Activated naive CD4-positive, alpha-beta T cell treated with Interleukin-2 at 50 U/mL for 16 hours (primary cell): Measurements from ENCODE around the gene CCNB2.
A peak's percentile ranks its signal among the peaks of the same experiment; 100 is the strongest.
"Not testable (repeated sequence)": the region's sequence is repeated elsewhere in the genome, so short reads cannot be mapped to it uniquely, and the experiment has no call there.

Experiments used
- DNase-seq: peaks from one replicate; pipeline ENCODE4 v3.0.0-alpha.2; 2020

Gene CCNB2

DNA sequence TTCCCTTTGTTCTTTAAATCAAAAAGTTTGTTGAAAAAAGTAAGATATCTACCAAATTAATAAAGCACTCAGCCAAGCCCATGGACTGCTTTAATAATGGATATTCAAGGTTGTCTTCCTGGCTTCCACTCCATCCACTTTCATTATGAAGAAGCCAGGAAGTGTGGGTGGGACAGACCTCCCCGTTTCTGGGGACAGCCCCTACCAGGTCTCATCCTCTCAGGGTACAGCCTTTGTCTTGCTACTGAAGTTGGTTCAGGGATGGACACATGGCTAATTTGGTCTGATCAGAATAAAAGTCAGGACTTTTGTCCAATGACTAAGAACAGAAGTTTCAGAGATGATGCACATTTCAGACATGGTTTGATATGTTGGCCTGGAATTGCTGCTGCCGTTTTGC, 32.6 kb downstream of the CCNB2 start:
- no peak for DNase-seq

- peak; percentile 57 for DNase-seq
Observed at GRCh38 chr15:59138243-59138642, 33.3 kb downstream of the CCNB2 start.

DNA sequence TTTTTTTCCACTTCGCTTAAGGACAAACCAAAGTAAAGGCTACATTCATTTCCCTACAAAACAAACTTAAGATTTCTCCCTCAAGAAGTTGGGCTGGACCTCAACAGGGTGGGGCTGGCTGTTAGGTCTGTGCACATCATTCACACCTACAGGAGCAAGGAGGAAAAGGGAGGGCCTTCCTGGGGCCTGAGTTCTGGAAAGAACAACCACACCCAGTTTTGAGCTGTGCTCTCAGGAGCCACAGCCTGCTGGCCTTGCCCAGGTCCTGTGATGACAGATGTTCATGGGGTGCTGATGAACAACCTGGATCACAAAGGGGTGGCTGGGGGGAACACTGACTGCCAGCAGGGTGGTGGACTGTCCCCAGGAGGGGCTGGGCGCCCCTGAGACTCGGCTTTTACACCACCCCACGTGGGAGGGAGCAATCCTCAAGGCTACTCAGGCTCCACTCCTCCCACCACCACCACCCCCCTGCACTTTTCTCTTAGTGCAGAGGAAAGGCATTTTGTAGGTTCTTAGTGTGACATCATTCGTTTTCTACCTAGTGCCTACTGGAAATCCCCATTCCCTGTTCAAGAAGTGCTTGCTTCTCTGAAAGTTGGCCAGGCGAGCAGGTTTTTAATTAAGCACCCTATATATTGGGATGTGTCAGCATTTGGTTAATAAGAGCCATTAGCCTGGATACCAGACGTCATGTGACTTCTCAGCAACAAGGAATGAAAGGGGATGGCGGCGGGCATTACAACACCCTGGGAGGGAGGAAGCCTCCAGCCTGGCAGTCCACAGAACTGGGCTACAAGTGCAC, 35.7 kb downstream of the CCNB2 start:
- DNase-seq = no peak

GRCh38 chr15:59143281-59143680, 38.3 kb downstream of the CCNB2 start:
- no peak for DNase-seq

GRCh38 chr15:59144594-59144993, 39.6 kb downstream of the CCNB2 start:
- DNase-seq = not testable (repeated sequence)

GRCh38 chr15:59147666-59148065, 42.7 kb downstream of the CCNB2 start:
- no peak for DNase-seq

GRCh38 chr15:59148153-59148833, 43.3 kb downstream of the CCNB2 start:
- no peak for DNase-seq

DNA sequence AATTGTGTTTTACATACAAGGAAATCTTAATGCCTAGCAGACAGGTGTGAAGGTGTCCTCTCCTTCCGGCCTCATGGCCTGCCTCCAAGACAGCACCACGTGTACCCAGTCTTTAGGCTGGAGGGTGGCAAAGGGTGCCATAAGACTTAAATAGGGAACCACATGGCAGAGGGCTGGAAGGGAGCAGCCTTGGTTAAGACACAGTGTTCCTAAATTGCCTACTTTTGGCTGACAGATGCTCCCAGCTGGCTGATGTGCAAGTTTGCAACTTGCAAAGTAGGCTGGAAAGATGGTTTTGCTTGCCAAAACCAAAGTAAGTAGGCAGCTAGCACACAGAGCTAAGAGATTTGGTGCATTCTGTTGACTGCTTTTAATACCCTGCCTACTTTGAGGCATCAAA, 45.2 kb downstream of the CCNB2 start:
- no peak for DNase-seq

GRCh38 chr15:59152694-59153450, 47.9 kb downstream of the CCNB2 start:
- no peak for DNase-seq

- DNase-seq = no peak
Observed at GRCh38 chr15:59153466-59153865, 48.5 kb downstream of the CCNB2 start.

GRCh38 chr15:59154243-59154642, 49.3 kb downstream of the CCNB2 start:
- no peak for DNase-seq

DNA sequence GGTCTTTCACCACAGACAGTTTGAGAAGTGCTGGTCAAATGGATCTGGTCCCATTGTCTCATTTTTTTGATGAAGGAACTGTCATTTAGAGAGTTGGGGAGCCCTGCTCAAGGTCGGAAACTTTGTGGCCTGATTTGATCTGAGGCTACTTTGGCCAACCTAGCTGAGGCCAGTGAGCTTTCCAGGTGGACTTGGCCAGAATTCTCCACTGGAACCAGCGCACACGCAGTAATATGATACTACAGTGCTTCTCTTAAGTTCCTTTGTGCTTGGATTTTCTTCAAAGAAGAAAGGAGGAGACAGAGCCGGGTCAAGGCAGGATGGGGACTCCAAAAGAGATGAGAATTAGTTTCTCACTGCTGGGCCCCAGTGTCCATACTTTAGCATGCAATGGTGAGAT, 50.5 kb downstream of the CCNB2 start:
- DNase-seq = no peak

GRCh38 chr15:59157396-59157795, 52.5 kb downstream of the CCNB2 start:
- DNase-seq = no peak

DNA sequence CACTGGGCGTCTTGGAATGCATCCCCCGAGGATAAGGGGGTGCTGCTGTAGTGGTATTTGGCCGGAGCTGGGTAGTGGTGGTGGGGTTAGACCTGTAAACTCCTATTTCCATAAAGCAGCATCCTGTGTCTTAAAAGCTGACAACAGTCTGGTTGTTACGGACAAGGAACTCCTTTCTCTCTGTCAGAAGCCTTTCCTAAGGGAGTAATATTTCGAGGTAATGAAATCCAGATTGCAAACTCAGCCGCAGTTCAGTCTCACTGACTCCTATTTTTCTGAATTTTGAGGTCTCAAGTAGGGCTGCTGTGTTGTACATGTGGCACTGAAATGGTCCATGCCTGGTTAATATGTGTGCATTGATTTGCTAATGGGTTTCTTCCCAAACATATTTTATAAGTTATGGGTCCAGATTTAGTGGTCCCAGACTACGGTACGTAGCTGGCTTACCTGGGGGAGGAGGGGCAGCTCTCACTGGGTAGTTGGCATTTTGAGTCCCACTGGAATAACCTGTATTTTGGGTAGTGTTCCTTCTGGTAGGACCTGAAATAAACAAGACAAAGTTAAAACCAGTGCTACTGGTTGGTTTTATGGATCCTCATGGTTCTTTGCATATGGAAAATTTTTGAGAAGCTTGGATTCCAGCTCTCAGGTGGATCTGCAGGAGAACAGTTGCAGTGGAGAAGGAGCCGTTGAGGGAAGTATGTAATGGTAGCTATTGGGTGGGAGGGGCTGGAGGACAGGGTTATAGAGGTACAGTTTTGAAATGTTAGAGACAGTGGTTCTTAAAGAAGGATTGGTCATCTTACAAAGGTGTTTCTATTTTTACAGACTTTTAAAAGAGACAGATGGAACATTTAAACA, 53.1 kb downstream of the CCNB2 start:
- DNase-seq = no peak

- DNase-seq = no peak
Observed at GRCh38 chr15:59158701-59159034, 53.7 kb downstream of the CCNB2 start.

DNA sequence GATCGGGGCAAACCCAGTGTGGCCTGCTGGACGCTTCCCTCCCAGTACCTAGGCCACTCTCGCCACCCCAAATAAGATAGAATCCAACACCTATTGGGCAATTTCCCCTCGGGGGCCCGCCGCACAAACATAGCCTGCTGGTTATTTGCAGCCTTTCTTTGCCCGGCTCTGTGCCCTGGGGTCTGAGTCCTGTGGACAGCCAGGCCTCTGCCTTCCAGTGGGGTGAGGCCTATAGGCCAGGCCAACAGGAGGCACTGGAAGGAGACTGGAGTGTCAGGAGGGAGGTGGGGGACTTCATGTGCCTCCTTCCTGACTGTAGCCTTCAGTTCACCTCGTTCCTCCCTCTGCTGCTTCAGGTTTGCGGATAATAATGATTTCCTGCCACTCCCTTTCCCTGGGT, 54.3 kb downstream of the CCNB2 start:
- no peak for DNase-seq

DNA sequence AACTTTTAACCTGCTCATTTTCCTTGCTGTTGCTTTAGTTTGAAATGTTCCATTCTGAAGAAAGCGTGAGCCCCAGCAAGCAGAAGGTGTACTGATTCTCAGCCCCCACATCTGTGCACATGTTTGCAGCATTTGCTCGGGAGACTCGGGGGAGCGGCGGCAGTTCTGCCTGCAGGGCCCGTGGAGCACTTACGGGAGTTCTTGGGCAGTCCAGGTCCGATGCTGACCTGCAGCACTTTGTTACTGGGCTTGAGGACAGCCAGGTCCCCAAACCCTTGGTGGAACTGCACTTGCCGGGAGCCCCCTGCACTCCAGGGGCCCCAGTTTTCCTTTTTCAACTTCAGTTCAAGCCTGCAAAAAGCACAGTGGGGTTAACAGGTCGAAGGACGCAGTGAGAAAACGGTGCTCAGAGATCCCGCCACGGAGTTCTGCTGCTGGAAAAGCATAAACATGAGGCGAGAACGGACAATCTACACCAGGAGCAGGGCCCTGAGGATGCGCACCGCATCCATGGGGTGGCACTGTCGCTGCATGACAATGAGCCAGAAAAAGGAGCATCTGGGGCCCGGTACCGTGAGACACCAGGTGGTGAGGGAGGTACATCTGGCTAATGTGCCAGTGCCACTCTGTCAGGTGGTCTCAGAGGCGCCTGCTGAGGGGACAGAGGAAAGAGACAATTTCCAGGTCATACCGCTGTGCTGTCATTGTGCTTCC, 56.1 kb downstream of the CCNB2 start:
- no peak for DNase-seq

DNA sequence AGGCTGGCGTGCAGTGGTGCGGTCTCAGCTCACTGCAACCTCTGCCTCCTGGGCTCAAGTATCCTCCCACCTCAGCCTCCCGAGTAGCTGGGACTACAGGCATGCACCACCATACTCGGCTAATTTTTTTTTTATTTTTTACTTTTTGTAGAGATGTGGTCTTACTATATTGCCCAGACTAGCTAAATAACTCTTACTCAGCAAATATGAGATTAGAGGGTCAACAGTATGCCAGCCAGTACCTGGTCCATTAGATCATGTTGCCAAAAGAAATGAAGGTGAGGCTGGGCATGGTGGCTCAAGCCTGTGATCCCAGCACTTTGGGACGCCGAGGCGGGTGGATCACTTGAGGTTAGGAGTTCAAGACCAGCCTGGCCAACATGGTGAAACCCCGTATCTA, 57.1 kb downstream of the CCNB2 start:
- not testable (repeated sequence) for DNase-seq

DNA sequence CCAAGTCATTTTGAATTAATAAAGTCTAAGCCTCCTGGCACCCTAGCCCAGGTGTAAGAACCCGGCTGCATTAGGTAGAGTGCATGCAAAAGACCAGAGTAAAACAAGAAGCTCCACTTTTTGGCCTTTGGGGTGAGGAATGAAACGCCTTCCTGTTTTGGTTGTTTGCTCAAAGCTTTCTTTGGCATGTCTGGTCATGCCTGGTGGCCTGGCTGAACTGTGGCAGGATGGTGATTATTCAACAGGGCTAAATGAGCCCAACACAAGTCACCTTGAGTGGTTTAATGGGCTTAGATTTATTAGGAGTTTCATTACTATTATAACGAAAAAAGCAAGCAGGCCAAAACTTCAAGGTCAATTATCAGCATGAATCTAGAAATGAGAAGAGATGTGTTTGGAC, 60.8 kb downstream of the CCNB2 start:
- no peak for DNase-seq

DNA sequence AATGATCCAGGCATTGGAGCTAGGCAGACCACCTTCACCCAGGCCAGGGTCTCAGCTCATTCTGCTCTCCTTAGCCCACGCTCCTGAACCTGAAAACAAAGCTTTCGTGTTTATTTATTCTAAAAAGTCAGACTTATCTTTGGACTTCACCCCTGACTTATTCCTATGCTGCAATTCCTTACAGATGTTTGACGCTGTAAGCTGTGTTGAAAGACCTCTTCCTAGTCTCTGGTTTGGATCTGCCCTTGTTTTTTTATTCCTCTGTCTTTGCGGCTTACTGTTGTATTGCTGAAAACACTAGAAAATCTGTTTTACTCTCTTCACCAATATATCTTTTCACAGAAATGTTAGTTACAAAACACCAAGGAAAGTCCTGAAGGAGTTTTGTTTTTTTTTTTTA, 61.2 kb downstream of the CCNB2 start:
- no peak for DNase-seq

DNA sequence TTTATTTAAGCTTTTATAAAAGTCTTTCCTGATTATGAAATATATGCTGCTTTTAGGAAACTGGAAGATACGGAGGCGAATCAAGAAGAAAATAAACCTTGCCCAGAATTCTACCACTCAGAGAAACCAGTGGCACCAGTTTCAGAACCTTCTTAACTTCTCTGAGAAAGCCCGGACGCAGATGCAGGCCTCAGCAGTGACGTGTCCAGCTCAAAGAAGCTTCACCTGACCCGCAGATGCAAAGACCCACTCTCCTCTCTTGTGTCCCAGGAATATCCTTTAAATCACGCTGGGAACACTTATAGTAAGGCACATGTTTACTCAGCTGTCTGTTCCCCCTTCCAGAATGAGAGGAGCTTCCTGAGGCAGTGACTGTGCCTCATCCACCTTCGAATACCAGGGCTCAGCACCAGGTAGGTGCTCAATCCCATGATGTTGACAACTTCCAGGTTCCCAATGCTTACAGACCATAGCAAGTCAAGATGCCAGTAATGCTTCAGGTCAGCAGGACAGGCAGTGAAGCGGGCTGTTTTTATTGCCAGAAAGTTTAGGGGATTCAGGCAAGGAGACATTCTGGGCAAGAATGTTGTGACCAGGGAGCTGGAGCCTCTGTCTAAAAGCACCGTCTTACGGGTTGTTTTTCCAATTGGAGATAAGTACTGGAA, 61.8 kb downstream of the CCNB2 start:
- no peak for DNase-seq

GRCh38 chr15:59168536-59168935, 63.6 kb downstream of the CCNB2 start:
- DNase-seq = no peak
